Measurements from ENCODE around the gene ACSBG1.

DNA sequence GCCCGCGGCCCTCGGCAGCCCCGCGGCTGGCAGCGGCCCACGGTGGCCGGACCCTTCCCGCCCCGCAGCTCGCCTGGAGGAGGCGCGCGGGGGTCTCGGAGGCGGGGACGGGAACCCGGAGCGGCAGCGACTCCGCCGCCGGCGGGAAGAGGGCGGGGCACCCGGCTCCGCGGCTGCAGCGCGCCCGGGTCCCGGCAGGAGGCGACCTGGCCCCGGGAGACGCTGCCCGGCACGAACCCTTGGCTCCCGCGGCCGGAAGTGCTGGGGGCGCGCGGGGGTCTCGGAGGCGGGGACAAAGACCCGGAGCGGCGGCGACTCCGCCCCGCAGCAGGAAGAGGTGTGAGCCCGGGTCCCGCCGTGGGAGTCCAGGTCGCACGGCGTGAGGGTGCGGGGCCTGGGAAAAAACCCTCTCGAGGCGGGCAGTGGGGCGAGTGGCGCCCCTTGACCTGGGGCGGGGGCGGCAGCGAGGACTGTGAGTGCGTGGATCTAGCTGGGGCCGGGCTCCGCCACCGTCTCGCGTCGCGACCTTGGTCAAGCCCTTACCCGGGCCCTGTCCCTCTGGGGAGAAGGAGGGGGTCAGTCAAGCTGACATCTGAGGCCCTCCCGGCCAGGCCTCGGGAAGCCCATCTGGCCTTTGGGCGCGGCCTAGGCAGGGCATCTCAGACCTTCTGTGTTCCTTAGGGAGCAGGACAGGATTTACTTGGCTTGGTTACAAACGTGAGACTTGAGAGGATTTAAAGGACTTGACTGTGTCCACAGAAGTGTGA lies 102.9 kb downstream of the ACSBG1 start, which contains the start of gene CIB2:
- TF ChIP-seq REST (IDR thresholded peaks at IDR 0.05; ENCODE audit: insufficient read depth in 1 of 2, low read depth in 2 of 2, low read length in 2 of 2): no peak
- TF ChIP-seq POLR2AphosphoS5 (IDR thresholded peaks at IDR 0.05; ENCODE audit: low read depth, low read length): 0 out of 2 replicates have a peak, but pooled peaks have one; percentile 35
- TF ChIP-seq TAF1 (IDR thresholded peaks at IDR 0.05; ENCODE audit: borderline replicate concordance, insufficient read depth, low read length): no peak
- no peak for TF ChIP-seq SIN3A (IDR thresholded peaks at IDR 0.05; ENCODE audit: borderline replicate concordance, insufficient read depth, low read length)
- peak; percentile 91 for TF ChIP-seq FOXP2 (optimal IDR thresholded peaks at IDR 0.05; ENCODE audit: borderline replicate concordance, extremely low read depth, extremely low read length, insufficient read depth)

Data from PFSK-1 (cell line).